ENCODE data around the gene PCTP. TPM values are rescaled to one million over a fixed set of nuclear protein-coding genes. Genes with fewer than 3 reads are reported as not detected.

The PCTP gene
- total and polyA plus RNA-seq, 9 of the 15 experiments (the other 6 are each of a cell fraction or from before 2014, with no cell fraction given): 10.9 to 62.3 (median 41.2) TPM

DNA sequence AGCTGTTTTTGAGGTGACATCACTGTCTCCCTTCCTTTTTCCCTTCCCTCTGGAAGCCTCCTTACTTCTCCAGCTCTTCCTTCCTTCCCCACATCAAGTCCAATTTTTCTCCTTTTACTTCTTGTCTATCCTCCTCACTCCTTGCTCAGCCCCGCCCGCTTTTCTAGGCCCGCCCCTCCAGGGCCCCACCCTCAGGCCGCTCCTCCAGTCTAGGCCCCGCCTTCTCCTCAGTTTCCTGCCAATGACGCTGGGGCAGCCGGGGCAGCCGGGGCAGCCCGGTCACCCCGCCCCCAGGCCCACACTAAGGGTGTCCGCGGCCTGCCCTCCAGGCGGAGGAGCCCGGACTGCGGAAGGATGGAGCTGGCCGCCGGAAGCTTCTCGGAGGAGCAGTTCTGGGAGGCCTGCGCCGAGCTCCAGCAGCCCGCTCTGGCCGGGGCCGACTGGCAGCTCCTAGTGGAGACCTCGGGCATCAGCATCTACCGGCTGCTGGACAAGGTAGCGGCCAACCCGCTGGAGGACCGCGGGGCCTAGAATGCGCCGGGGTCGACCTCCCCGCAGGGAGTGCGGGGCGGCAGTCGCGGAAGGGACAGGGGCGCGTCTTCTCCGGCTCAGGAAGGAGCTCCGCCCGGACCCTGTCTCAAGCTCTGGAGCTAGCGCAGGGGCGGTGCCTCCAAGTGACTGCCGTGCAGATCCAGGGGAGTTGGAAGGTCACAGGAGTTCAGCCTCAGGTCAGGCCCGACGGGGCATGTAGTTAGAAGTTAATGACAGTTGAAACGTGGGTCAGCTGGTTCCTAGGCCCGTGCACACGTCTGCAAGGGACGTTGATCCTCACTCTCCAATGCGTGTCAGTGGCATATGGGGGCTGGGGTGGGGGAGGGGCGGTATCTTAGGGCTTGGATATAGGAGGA is at the start of gene PCTP (continued):
- TF ChIP-seq, protein P1, sequence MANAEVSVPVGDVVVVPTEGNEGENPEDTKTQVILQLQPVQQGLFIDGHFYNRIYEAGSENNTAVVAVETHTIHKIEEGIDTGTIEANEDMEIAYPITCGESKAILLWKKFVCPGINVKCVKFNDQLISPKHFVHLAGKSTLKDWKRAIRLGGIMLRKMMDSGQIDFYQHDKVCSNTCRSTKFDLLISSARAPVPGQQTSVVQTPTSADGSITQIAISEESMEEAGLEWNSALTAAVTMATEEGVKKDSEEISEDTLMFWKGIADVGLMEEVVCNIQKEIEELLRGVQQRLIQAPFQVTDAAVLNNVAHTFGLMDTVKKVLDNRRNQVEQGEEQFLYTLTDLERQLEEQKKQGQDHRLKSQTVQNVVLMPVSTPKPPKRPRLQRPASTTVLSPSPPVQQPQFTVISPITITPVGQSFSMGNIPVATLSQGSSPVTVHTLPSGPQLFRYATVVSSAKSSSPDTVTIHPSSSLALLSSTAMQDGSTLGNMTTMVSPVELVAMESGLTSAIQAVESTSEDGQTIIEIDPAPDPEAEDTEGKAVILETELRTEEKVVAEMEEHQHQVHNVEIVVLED (CRISPR knock-in tag; IDR thresholded peaks at IDR 0.05): no peak
- peak; percentile 27; the same call in 1 of the 2 replicates for TF ChIP-seq KLF1 (tag; IDR thresholded peaks at IDR 0.05)
- TF ChIP-seq SIRT6 (IDR thresholded peaks at IDR 0.05; ENCODE audit: low read depth, low read length): no peak
- TF ChIP-seq, protein P2, sequence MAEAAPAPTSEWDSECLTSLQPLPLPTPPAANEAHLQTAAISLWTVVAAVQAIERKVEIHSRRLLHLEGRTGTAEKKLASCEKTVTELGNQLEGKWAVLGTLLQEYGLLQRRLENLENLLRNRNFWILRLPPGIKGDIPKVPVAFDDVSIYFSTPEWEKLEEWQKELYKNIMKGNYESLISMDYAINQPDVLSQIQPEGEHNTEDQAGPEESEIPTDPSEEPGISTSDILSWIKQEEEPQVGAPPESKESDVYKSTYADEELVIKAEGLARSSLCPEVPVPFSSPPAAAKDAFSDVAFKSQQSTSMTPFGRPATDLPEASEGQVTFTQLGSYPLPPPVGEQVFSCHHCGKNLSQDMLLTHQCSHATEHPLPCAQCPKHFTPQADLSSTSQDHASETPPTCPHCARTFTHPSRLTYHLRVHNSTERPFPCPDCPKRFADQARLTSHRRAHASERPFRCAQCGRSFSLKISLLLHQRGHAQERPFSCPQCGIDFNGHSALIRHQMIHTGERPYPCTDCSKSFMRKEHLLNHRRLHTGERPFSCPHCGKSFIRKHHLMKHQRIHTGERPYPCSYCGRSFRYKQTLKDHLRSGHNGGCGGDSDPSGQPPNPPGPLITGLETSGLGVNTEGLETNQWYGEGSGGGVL (CRISPR knock-in tag; IDR thresholded peaks at IDR 0.05): no peak
- TF ChIP-seq, protein P3, sequence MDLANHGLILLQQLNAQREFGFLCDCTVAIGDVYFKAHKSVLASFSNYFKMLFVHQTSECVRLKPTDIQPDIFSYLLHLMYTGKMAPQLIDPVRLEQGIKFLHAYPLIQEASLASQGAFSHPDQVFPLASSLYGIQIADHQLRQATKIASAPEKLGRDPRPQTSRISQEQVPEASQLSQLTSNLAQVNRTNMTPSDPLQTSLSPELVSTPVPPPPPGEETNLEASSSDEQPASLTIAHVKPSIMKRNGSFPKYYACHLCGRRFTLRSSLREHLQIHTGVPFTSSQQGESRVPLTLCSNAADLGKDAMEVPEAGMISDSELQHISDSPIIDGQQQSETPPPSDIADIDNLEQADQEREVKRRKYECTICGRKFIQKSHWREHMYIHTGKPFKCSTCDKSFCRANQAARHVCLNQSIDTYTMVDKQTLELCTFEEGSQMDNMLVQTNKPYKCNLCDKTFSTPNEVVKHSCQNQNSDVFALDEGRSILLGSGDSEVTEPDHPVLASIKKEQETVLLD (IDR thresholded peaks at IDR 0.05): no peak
- TF ChIP-seq, protein P4, sequence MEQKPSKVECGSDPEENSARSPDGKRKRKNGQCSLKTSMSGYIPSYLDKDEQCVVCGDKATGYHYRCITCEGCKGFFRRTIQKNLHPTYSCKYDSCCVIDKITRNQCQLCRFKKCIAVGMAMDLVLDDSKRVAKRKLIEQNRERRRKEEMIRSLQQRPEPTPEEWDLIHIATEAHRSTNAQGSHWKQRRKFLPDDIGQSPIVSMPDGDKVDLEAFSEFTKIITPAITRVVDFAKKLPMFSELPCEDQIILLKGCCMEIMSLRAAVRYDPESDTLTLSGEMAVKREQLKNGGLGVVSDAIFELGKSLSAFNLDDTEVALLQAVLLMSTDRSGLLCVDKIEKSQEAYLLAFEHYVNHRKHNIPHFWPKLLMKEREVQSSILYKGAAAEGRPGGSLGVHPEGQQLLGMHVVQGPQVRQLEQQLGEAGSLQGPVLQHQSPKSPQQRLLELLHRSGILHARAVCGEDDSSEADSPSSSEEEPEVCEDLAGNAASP (IDR thresholded peaks at IDR 0.05): no peak
- TF ChIP-seq FOXA3 (CRISPR knock-in tag; conservative IDR thresholded peaks at IDR 0.05 in 1 of 2, IDR thresholded peaks at IDR 0.05 in 1 of 2): peak in 1 of 2 experiments; percentile 67; a peak in 1 of 4 replicates
- TF ChIP-seq, protein P5, sequence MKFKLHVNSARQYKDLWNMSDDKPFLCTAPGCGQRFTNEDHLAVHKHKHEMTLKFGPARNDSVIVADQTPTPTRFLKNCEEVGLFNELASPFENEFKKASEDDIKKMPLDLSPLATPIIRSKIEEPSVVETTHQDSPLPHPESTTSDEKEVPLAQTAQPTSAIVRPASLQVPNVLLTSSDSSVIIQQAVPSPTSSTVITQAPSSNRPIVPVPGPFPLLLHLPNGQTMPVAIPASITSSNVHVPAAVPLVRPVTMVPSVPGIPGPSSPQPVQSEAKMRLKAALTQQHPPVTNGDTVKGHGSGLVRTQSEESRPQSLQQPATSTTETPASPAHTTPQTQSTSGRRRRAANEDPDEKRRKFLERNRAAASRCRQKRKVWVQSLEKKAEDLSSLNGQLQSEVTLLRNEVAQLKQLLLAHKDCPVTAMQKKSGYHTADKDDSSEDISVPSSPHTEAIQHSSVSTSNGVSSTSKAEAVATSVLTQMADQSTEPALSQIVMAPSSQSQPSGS (CRISPR knock-in tag; IDR thresholded peaks at IDR 0.05): no peak
- peak in 1 of 2 experiments; percentile 77; a peak in 2 of 4 replicates for TF ChIP-seq HDAC1 (IDR thresholded peaks at IDR 0.05)
- no peak for TF ChIP-seq PCBP1 (IDR thresholded peaks at IDR 0.05; ENCODE audit: low read depth, low read length, poor library complexity, severe bottlenecking)
- peak; percentile 37; the same call in 1 of the 2 replicates for TF ChIP-seq ARID1B (IDR thresholded peaks at IDR 0.05)
- TF ChIP-seq, protein P6, sequence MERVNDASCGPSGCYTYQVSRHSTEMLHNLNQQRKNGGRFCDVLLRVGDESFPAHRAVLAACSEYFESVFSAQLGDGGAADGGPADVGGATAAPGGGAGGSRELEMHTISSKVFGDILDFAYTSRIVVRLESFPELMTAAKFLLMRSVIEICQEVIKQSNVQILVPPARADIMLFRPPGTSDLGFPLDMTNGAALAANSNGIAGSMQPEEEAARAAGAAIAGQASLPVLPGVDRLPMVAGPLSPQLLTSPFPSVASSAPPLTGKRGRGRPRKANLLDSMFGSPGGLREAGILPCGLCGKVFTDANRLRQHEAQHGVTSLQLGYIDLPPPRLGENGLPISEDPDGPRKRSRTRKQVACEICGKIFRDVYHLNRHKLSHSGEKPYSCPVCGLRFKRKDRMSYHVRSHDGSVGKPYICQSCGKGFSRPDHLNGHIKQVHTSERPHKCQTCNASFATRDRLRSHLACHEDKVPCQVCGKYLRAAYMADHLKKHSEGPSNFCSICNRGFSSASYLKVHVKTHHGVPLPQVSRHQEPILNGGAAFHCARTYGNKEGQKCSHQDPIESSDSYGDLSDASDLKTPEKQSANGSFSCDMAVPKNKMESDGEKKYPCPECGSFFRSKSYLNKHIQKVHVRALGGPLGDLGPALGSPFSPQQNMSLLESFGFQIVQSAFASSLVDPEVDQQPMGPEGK (CRISPR knock-in tag; IDR thresholded peaks at IDR 0.05; ENCODE audit: borderline replicate concordance): no peak
- peak; percentile 34; the same call in 1 of the 2 replicates for TF ChIP-seq SOX6 (IDR thresholded peaks at IDR 0.05)
- no peak for TF ChIP-seq PTTG1 (tag; IDR thresholded peaks at IDR 0.05; ENCODE audit: low read depth)
- no peak for TF ChIP-seq HNRNPH1 (optimal IDR thresholded peaks at IDR 0.05; ENCODE audit: low read depth, low read length)
